Suprapubic skin (tissue), 3 donors: Measurements from ENCODE around the gene SCT.
A peak's percentile ranks its signal among the peaks of the same experiment; 100 is the strongest.

ENCODE experiments used
- EP300 ChIP-seq: sonication (generic); formaldehyde crosslinking; IDR thresholded peaks from one replicate; pipeline ENCODE4 v1.6.1; 2017; ENCODE audit warnings: antibody characterized with exemption
- POLR2A ChIP-seq, 2 donors: fragments of 450-650 bp; IDR thresholded peaks; one replicate each; pipeline ENCODE4 v1.6.1; 2017; ENCODE audit warnings: antibody characterized with exemption in 2 of 2, mild to moderate bottlenecking in 2 of 2, moderate library complexity in 2 of 2
- TF ChIP-seq, protein P1 (sequence below), 2 donors: fragments of 200-600 bp in 1 of 2; fragments of 450-650 bp in 1 of 2; sonication (generic) in 1 of 2; IDR thresholded peaks; one replicate each; pipeline ENCODE4 v1.5.1; 2016 to 2019; ENCODE audit warnings: antibody characterized with exemption in 2 of 2, mild to moderate bottlenecking in 1 of 2, moderate library complexity in 1 of 2

DNA sequence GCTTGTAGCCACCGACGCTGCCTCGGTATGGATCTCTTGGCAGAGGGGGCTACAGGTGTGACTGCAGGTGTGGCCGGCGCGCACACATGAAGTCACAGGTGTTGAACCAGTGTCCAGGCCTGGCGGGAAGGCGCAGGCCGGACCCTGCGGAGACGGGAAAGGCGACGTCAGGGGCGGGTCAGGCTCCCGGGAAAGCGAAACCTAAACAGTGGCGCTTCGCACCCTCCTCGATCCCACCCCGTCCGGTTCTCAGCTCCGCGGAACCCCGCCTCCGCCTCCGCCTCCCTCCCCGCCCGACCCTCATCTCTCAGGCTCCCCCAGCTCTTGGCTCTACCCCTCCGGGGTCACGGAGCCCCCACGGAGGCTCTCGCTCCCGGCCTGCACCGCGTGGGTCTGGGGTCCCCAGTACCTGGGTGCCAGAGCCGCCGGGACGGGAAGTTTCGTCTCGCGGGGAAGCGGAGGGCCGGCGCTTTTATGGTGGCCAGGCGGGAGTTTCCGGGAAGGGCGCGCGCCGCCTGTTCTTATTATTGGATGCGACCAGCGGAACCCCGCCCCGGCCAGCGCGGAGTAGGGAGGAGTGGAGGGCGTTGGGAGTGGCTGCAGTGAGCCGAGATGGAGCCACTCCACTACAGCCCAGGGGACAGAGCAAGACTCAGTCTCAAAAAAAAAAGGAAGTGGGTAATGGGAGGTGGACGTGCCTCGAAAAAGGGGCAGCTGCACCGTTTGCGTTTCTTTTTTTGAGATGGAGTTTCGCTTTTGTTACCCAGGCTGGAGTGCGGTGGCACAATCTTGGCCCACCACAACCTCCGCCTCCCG is 11.3 kb downstream of the SCT start, which contains the start of gene IRF7:
- TF ChIP-seq, protein P1, sequence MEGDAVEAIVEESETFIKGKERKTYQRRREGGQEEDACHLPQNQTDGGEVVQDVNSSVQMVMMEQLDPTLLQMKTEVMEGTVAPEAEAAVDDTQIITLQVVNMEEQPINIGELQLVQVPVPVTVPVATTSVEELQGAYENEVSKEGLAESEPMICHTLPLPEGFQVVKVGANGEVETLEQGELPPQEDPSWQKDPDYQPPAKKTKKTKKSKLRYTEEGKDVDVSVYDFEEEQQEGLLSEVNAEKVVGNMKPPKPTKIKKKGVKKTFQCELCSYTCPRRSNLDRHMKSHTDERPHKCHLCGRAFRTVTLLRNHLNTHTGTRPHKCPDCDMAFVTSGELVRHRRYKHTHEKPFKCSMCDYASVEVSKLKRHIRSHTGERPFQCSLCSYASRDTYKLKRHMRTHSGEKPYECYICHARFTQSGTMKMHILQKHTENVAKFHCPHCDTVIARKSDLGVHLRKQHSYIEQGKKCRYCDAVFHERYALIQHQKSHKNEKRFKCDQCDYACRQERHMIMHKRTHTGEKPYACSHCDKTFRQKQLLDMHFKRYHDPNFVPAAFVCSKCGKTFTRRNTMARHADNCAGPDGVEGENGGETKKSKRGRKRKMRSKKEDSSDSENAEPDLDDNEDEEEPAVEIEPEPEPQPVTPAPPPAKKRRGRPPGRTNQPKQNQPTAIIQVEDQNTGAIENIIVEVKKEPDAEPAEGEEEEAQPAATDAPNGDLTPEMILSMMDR (IDR thresholded peaks at IDR 0.05): no peak
- TF ChIP-seq EP300 (no peak), POLR2A (IDR thresholded peaks at IDR 0.05) (peak; percentile 19 to 85)
